ENCODE results near the gene PITPNM3.

GRCh38 chr17:6505425-6506142 lies 50.8 kb downstream of the PITPNM3 start:
- TF ChIP-seq CTCF (IDR thresholded peaks at IDR 0.05) = no peak
- TF ChIP-seq POLR2AphosphoS5 (IDR thresholded peaks at IDR 0.05) = no peak
- TF ChIP-seq POLR2A (IDR thresholded peaks at IDR 0.05) = no peak
